Esophagus muscularis mucosa (tissue), 3 donors: ENCODE results near the gene TRIM33.

Experiments
- POLR2A ChIP-seq: fragments of 450-650 bp; IDR thresholded peaks from one replicate; pipeline ENCODE4 v1.6.1; 2017; ENCODE audit warnings: antibody characterized with exemption, moderate library complexity, mild to moderate bottlenecking, low read depth
- POLR2AphosphoS5 ChIP-seq, 2 donors: sonication (generic); formaldehyde crosslinking; IDR thresholded peaks; one replicate each; pipeline ENCODE4 v1.6.1; 2017; ENCODE audit warnings: antibody characterized with exemption in 2 of 2
- TF ChIP-seq, protein P1 (sequence below), 3 experiments: fragments of 200-600 bp in 2 of 3; fragments of 450-650 bp in 1 of 3; sonication (generic) in 2 of 3; IDR thresholded peaks; one replicate each; pipeline ENCODE4 v1.5.1; 2017 to 2019; ENCODE audit warnings: antibody characterized with exemption in 3 of 3, mild to moderate bottlenecking in 2 of 3, moderate library complexity in 1 of 3

DNA sequence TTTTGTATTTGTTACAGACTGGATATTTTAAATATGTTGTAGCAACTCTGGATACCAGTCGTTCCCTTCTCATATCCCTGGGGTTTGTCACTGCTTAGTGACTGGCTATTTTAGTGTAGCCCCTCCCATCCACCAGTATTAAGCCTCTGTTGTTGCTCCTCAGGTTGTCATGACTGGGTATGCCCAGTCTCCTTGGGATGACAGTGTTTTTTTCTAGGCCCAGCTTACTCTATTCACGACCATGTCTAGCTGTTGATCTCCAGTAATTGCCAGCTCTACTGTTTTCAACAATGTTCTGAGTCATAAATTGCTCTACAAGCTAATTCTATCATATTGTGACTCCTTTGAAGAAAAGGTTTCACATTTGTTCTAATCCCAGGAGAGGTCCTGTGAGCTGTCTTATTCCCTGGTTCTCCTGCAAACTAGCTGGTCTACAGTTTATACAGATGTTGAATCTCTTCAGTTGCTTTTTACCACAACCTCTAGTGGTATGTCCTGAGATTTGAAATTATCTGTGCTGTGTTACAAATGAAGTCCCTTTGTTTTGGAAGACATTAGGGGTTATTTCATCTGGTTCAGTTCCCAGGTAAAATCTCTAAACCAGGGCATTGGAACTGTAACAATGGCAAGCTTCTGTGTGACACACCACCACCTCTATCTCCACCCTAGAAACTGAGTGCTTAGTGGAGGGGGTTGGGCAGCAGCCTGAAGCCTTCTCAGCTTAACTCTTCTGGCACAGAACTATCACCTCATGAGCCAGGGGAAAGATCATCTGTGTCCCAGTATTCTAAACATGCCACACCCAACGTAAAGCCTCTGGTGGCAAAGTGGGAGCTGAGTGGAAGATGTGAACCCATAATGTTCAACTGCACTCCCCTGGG lies 124.6 kb downstream of the TRIM33 start:
- TF ChIP-seq POLR2A (no peak), POLR2AphosphoS5 (IDR thresholded peaks at IDR 0.05) (no peak)
- TF ChIP-seq, protein P1, sequence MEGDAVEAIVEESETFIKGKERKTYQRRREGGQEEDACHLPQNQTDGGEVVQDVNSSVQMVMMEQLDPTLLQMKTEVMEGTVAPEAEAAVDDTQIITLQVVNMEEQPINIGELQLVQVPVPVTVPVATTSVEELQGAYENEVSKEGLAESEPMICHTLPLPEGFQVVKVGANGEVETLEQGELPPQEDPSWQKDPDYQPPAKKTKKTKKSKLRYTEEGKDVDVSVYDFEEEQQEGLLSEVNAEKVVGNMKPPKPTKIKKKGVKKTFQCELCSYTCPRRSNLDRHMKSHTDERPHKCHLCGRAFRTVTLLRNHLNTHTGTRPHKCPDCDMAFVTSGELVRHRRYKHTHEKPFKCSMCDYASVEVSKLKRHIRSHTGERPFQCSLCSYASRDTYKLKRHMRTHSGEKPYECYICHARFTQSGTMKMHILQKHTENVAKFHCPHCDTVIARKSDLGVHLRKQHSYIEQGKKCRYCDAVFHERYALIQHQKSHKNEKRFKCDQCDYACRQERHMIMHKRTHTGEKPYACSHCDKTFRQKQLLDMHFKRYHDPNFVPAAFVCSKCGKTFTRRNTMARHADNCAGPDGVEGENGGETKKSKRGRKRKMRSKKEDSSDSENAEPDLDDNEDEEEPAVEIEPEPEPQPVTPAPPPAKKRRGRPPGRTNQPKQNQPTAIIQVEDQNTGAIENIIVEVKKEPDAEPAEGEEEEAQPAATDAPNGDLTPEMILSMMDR (IDR thresholded peaks at IDR 0.05) = no peak
